ENCODE data around the gene COPS6. TPM values are rescaled to one million over a fixed set of nuclear protein-coding genes. Genes with fewer than 3 reads are reported as not detected.

Gene COPS6
- total and polyA plus RNA-seq, 7 experiments from 2014 or later, result 65.7 to 122 (median 89.1) TPM

GRCh38 chr7:100093925-100094486, 5.2 kb downstream of the COPS6 start:
- peaks cover 25 to 89% (median 44%) of the 10 kb centered on the region in 3 experiments for H3K36me3 ChIP-seq (ENCODE audit: control insufficient read depth in 2 of 3, insufficient read depth in 3 of 3, low read length in 3 of 3)
- H3K4me1 ChIP-seq (ENCODE audit: control insufficient read depth in 2 of 2, insufficient read depth in 2 of 2, low read length in 2 of 2), result peaks cover 6 to 20% of the 10 kb centered on the region in 2 donors
- H3K4me1 Mint-ChIP-seq, result peaks cover 20 to 55% (median 40%) of the 10 kb centered on the region in 7 donors
- no peaks in the 10 kb centered on the region for H3K9me3 ChIP-seq (ENCODE audit: control insufficient read depth in 2 of 3, low read length in 3 of 3)
- H3K9me3 Mint-ChIP-seq, result peaks cover 0 to 5% (median 0%) of the 10 kb centered on the region in 11 donors
- peak overlapping the region in 1 of 9 donors; percentile 38 for H3K27ac Mint-ChIP-seq
- no peaks in the 10 kb centered on the region for H3K27me3 ChIP-seq (ENCODE audit: control insufficient read depth in 2 of 2, insufficient read depth in 2 of 2, low read length in 2 of 2)
- DNase-seq (no peak), ATAC-seq (no peak)
- intact Hi-C loops (cut with micrococcal nuclease), result no loop called here
- POLR2A ChIA-PET, result interaction anchor here (0.9 kb wide), 1 partner anchor 27 kb away, joined by 3 read pairs; no protein-coding TSS in a partner anchor
- no peak overlapping the region for H3K27ac ChIP-seq (ENCODE audit: low read depth, low read length)
- H3K27me3 Mint-ChIP-seq, result no peaks in the 10 kb centered on the region
- H3K4me3 Mint-ChIP-seq, result no peak overlapping the region
- H3K36me3 Mint-ChIP-seq, result peaks cover 22 to 70% (median 38%) of the 10 kb centered on the region in 5 donors
- no peak overlapping the region for H3K4me3 ChIP-seq (ENCODE audit: low read length)
- CTCF ChIA-PET, result no interaction called here

GRCh38 chr7:100095289-100095688, 6.5 kb downstream of the COPS6 start:
- Histone ChIP-seq H3K4me3 (ENCODE audit: low read length) (no peak overlapping the region), H3K27me3 (ENCODE audit: control insufficient read depth in 2 of 2, insufficient read depth in 2 of 2, low read length in 2 of 2) (no peaks in the 10 kb centered on the region), H3K27ac (ENCODE audit: low read depth, low read length) (no peak overlapping the region), H3K36me3 (ENCODE audit: control insufficient read depth in 2 of 3, insufficient read depth in 3 of 3, low read length in 3 of 3) (peaks cover 25 to 91% (median 48%) of the 10 kb centered on the region in 3 experiments), H3K9me3 (ENCODE audit: control insufficient read depth in 2 of 3, low read length in 3 of 3) (no peaks in the 10 kb centered on the region), H3K4me1 (ENCODE audit: control insufficient read depth in 2 of 2, insufficient read depth in 2 of 2, low read length in 2 of 2) (peaks cover 15 to 25% of the 10 kb centered on the region in 2 donors)
- intact Hi-C loops (cut with micrococcal nuclease), result no loop called here
- ChIA-PET POLR2A (interaction anchor here (0.5 to 1.4 kb wide), 4 partner anchors 10 to 29 kb away, joined by 3 read pairs; no protein-coding TSS in a partner anchor), CTCF (interaction anchor here (0.6 kb wide), 1 partner anchor 396 kb away, joined by 3 read pairs; no protein-coding TSS in a partner anchor)
- peaks cover 25 to 59% (median 43%) of the 10 kb centered on the region in 7 donors for H3K4me1 Mint-ChIP-seq
- peaks cover 25 to 76% (median 45%) of the 10 kb centered on the region in 5 donors for H3K36me3 Mint-ChIP-seq
- H3K9me3 Mint-ChIP-seq, result peaks cover 0 to 1% (median 0%) of the 10 kb centered on the region in 11 donors
- ATAC-seq (no peak), DNase-seq (no peak)
- peak overlapping the region in 3 of 9 donors; percentile 24 to 59 (median 52) for H3K27ac Mint-ChIP-seq
- no peaks in the 10 kb centered on the region for H3K27me3 Mint-ChIP-seq
- H3K4me3 Mint-ChIP-seq, result no peak overlapping the region

- Histone ChIP-seq H3K27ac (ENCODE audit: low read depth, low read length) (no peak overlapping the region), H3K27me3 (ENCODE audit: control insufficient read depth in 2 of 2, insufficient read depth in 2 of 2, low read length in 2 of 2) (no peaks in the 10 kb centered on the region), H3K4me1 (ENCODE audit: control insufficient read depth in 2 of 2, insufficient read depth in 2 of 2, low read length in 2 of 2) (peaks cover 15 to 25% of the 10 kb centered on the region in 2 donors), H3K9me3 (ENCODE audit: control insufficient read depth in 2 of 3, low read length in 3 of 3) (no peaks in the 10 kb centered on the region), H3K36me3 (ENCODE audit: control insufficient read depth in 2 of 3, insufficient read depth in 3 of 3, low read length in 3 of 3) (peaks cover 25 to 89% (median 45%) of the 10 kb centered on the region in 3 experiments), H3K4me3 (ENCODE audit: low read length) (no peak overlapping the region)
- Mint-ChIP-seq H3K4me3 (peak overlapping the region in 1 of 10 donors; percentile 29), H3K4me1 (peaks cover 25 to 56% (median 39%) of the 10 kb centered on the region in 7 donors), H3K27ac (peak overlapping the region in 6 of 9 donors; percentile 14 to 59 (median 54)), H3K27me3 (no peaks in the 10 kb centered on the region), H3K9me3 (peaks cover 0 to 5% (median 0%) of the 10 kb centered on the region in 11 donors), H3K36me3 (peaks cover 25 to 72% (median 41%) of the 10 kb centered on the region in 5 donors)
- ChIA-PET POLR2A (interaction anchor here (0.5 to 1.4 kb wide), 3 partner anchors 9 to 28 kb away, joined by 3 read pairs; no protein-coding TSS in a partner anchor), CTCF (interaction anchor here (0.6 kb wide), 1 partner anchor 396 kb away, joined by 3 read pairs; no protein-coding TSS in a partner anchor)
- intact Hi-C loops (cut with micrococcal nuclease), result no loop called here
- DNase-seq (no peak), ATAC-seq (no peak)
Measured at GRCh38 chr7:100095704-100096103, 6.9 kb downstream of the COPS6 start.

GRCh38 chr7:100098913-100099312, 10.1 kb downstream of the COPS6 start:
- Mint-ChIP-seq H3K27me3 (no peaks in the 10 kb centered on the region), H3K4me3 (peak overlapping the region; percentile 85 to 95 (median 93)), H3K27ac (peak overlapping the region; percentile 59 to 98 (median 96)), H3K36me3 (peaks cover 25 to 41% (median 32%) of the 10 kb centered on the region in 5 donors), H3K9me3 (peaks cover 0 to 5% (median 0%) of the 10 kb centered on the region in 11 donors), H3K4me1 (peaks cover 27 to 54% (median 39%) of the 10 kb centered on the region in 7 donors)
- CTCF ChIA-PET, result no interaction called here
- Histone ChIP-seq H3K27ac (ENCODE audit: low read depth, low read length) (peak overlapping the region; percentile 91), H3K27me3 (ENCODE audit: control insufficient read depth in 2 of 2, insufficient read depth in 2 of 2, low read length in 2 of 2) (no peaks in the 10 kb centered on the region), H3K4me3 (ENCODE audit: low read length) (no peak overlapping the region), H3K36me3 (ENCODE audit: control insufficient read depth in 2 of 3, insufficient read depth in 3 of 3, low read length in 3 of 3) (peaks cover 25 to 61% (median 38%) of the 10 kb centered on the region in 3 experiments), H3K4me1 (ENCODE audit: control insufficient read depth in 2 of 2, insufficient read depth in 2 of 2, low read length in 2 of 2) (peaks cover 17 to 25% of the 10 kb centered on the region in 2 donors), H3K9me3 (ENCODE audit: control insufficient read depth in 2 of 3, low read length in 3 of 3) (no peaks in the 10 kb centered on the region)
- POLR2A ChIA-PET, result interaction anchor here (0.5 to 4.6 kb wide), 7 partner anchors 10 to 1150 kb away, joined by 3 to 107 read pairs (median 4); partner anchors contain the start of genes COPS6, MBLAC1, TRIM4 and ZCWPW1
- DNase-seq (no peak), ATAC-seq (no peak)
- intact Hi-C loops (cut with micrococcal nuclease), result no loop called here

GRCh38 chr7:100099452-100099851, 10.7 kb downstream of the COPS6 start:
- intact Hi-C loops (cut with micrococcal nuclease), result no loop called here
- peaks cover 27 to 54% (median 41%) of the 10 kb centered on the region in 7 donors for H3K4me1 Mint-ChIP-seq

GRCh38 chr7:100100420-100101015, 11.7 kb downstream of the COPS6 start:
- peak; percentile 83 to 94 (median 93) for DNase-seq
- Mint-ChIP-seq H3K27ac (peak overlapping the region; percentile 90 to 98 (median 96)), H3K4me1 (peaks cover 27 to 48% (median 41%) of the 10 kb centered on the region in 7 donors), H3K27me3 (no peaks in the 10 kb centered on the region), H3K9me3 (peaks cover 0 to 5% (median 0%) of the 10 kb centered on the region in 11 donors), H3K4me3 (peak overlapping the region; percentile 85 to 95 (median 93)), H3K36me3 (peaks cover 23 to 33% (median 28%) of the 10 kb centered on the region in 5 donors)
- ATAC-seq, result peak; percentile 84
- Histone ChIP-seq H3K36me3 (ENCODE audit: control insufficient read depth in 2 of 3, insufficient read depth in 3 of 3, low read length in 3 of 3) (peaks cover 20 to 46% (median 25%) of the 10 kb centered on the region in 3 experiments), H3K27me3 (ENCODE audit: control insufficient read depth in 2 of 2, insufficient read depth in 2 of 2, low read length in 2 of 2) (no peaks in the 10 kb centered on the region), H3K9me3 (ENCODE audit: control insufficient read depth in 2 of 3, low read length in 3 of 3) (no peaks in the 10 kb centered on the region), H3K4me3 (ENCODE audit: low read length) (peak overlapping the region; percentile 98), H3K4me1 (ENCODE audit: control insufficient read depth in 2 of 2, insufficient read depth in 2 of 2, low read length in 2 of 2) (peaks cover 17 to 25% of the 10 kb centered on the region in 2 donors), H3K27ac (ENCODE audit: low read depth, low read length) (peak overlapping the region; percentile 91)
- ChIA-PET CTCF (interaction anchor here (0.6 to 2.1 kb wide), 6 partner anchors 10 to 112 kb away, joined by 3 to 6 read pairs (median 4); partner anchors contain the start of gene ZSCAN21), POLR2A (interaction anchor here (0.5 to 4.6 kb wide), 20 partner anchors 8 to 335 kb away, joined by 3 to 107 read pairs (median 4); partner anchors contain the start of genes COPS6, GPC2, LAMTOR4 and MBLAC1)
- intact Hi-C loops (cut with micrococcal nuclease), result loop anchor here (1.0 to 10.0 kb wide), 21 partner anchors 11 to 1142 kb away; partner anchors contain the start of genes CNPY4 (in 2 of the 2), TAF6 (in 2 of the 2), ZCWPW1 (in 2 of the 2) and ZSCAN21 (in 2 of the 2)

More at GRCh38 chr7:100099452-100099851, 10.7 kb downstream of the COPS6 start:
- H3K4me3 ChIP-seq (ENCODE audit: low read length), result peak overlapping the region; percentile 98
- H3K4me3 Mint-ChIP-seq, result peak overlapping the region; percentile 85 to 95 (median 93)
- H3K36me3 ChIP-seq (ENCODE audit: control insufficient read depth in 2 of 3, insufficient read depth in 3 of 3, low read length in 3 of 3), result peaks cover 24 to 56% (median 33%) of the 10 kb centered on the region in 3 experiments
- H3K9me3 ChIP-seq (ENCODE audit: control insufficient read depth in 2 of 3, low read length in 3 of 3), result no peaks in the 10 kb centered on the region
- H3K9me3 Mint-ChIP-seq, result peaks cover 0 to 5% (median 0%) of the 10 kb centered on the region in 11 donors
- no peaks in the 10 kb centered on the region for H3K27me3 ChIP-seq (ENCODE audit: control insufficient read depth in 2 of 2, insufficient read depth in 2 of 2, low read length in 2 of 2)
- ChIA-PET POLR2A (interaction anchor here (0.5 to 4.6 kb wide), 8 partner anchors 10 to 1150 kb away, joined by 3 to 107 read pairs (median 6); partner anchors contain the start of genes COPS6, MBLAC1, TRIM4 and ZCWPW1), CTCF (interaction anchor here (1.7 kb wide), 1 partner anchor 50 kb away, joined by 4 read pairs; the partner anchor contains the start of gene ZSCAN21)
- ATAC-seq (no peak), DNase-seq (peak in 2 of 9 donors; percentile 19 to 24)
- H3K27ac Mint-ChIP-seq, result peak overlapping the region; percentile 90 to 98 (median 96)
- peak overlapping the region; percentile 91 for H3K27ac ChIP-seq (ENCODE audit: low read depth, low read length)
- H3K36me3 Mint-ChIP-seq, result peaks cover 25 to 37% (median 32%) of the 10 kb centered on the region in 5 donors
- peaks cover 17 to 25% of the 10 kb centered on the region in 2 donors for H3K4me1 ChIP-seq (ENCODE audit: control insufficient read depth in 2 of 2, insufficient read depth in 2 of 2, low read length in 2 of 2)
- no peaks in the 10 kb centered on the region for H3K27me3 Mint-ChIP-seq
